ENCODE measurements around the gene TBX20. TPM values are rescaled to one million over a fixed set of nuclear protein-coding genes. Genes with fewer than 3 reads are reported as not detected.
"Not testable (repeated sequence)": the region's sequence is repeated elsewhere in the genome, so short reads cannot be mapped to it uniquely, and the experiment has no call there.

Gene TBX20
- total RNA-seq, 1 experiment from 2014 or later: not detected

DNA sequence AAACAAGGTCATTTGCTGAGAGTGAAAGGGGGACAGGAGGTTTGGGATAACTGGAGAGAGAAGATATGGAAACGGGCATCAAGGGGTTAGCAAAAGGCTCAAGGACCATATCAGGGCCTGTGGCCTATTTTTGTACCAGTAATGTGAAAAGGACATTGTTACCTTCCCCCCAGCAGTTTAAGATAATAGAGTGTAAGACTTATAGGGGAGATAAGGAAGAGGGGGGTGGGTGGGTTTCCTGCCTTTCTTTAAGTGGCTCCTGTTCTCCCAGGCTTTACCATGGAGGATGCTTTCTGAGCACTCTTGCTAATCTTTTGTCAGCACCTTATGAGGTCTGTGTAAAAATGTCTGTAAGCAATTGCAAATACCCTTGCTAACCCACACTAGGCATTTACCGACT lies 80.7 kb downstream of the TBX20 start:
- not testable (repeated sequence) for H3K4ac ChIP-seq (ENCODE audit: low read depth, low read length); H3K27ac ChIP-seq (ENCODE audit: insufficient read length, low read depth, low read length); H4K91ac ChIP-seq (ENCODE audit: insufficient read length, low read depth, low read length); H3K23me2 ChIP-seq (ENCODE audit: insufficient read length, low read depth, low read length, poor library complexity, severe bottlenecking); H3K79me1 ChIP-seq (ENCODE audit: insufficient read depth, low read depth, low read length, poor library complexity, severe bottlenecking); H3K27ac Mint-ChIP-seq; H3K9me3 ChIP-seq (ENCODE audit: control insufficient read depth, low read depth, low read length); H3K4me2 ChIP-seq (ENCODE audit: insufficient read depth, insufficient read length, low read length); H3K14ac ChIP-seq (ENCODE audit: insufficient read depth, low read length); H3K23ac ChIP-seq (ENCODE audit: insufficient read length, low read depth, low read length); H3K4me3 Mint-ChIP-seq; H3T11ph ChIP-seq (ENCODE audit: low read length); H3K79me2 ChIP-seq (ENCODE audit: insufficient read depth, low read length); H3K27me3 ChIP-seq (ENCODE audit: insufficient read depth, low read length); H3K9me3 Mint-ChIP-seq; DNase-seq; H3K56ac ChIP-seq (ENCODE audit: insufficient read length, low read depth, low read length); H2BK12ac ChIP-seq (ENCODE audit: insufficient read length, low read depth, low read length); H4K8ac ChIP-seq (replicated peaks; ENCODE audit: insufficient read length, low read depth, low read length); H3K9ac ChIP-seq (ENCODE audit: extremely low read depth, insufficient read length, low read length); H3K36me3 Mint-ChIP-seq (ENCODE audit: insufficient read depth in 1 of 3, low read depth in 3 of 3); H4K5ac ChIP-seq (ENCODE audit: insufficient read length, low read depth, low read length); H2BK5ac ChIP-seq (ENCODE audit: insufficient read length, low read length); H3K18ac ChIP-seq (ENCODE audit: insufficient read length, low read depth, low read length); H2BK20ac ChIP-seq (ENCODE audit: low read depth, low read length, poor library complexity, severe bottlenecking); H4K20me1 ChIP-seq (ENCODE audit: control insufficient read depth, insufficient read depth, insufficient read length); H3K4me1 Mint-ChIP-seq; H3K4me1 ChIP-seq (ENCODE audit: insufficient read depth, low read length); H2BK120ac ChIP-seq (ENCODE audit: low read depth, low read length, poor library complexity, severe bottlenecking); H2AFZ ChIP-seq (ENCODE audit: low read length); H2AK5ac ChIP-seq (ENCODE audit: insufficient read length, low read length); H3K27me3 Mint-ChIP-seq (ENCODE audit: low read depth); H2BK15ac ChIP-seq (ENCODE audit: low read depth, low read length)
- WGBS (ENCODE audit: extremely low coverage, insufficient read length, low lambda C conversion rate): no CpG with 5 or more reads among the region's 2 CpGs

- H3K9me3 Mint-ChIP-seq; H3K23me2 ChIP-seq (ENCODE audit: insufficient read length, low read depth, low read length, poor library complexity, severe bottlenecking); H4K91ac ChIP-seq (ENCODE audit: insufficient read length, low read depth, low read length); H2BK12ac ChIP-seq (ENCODE audit: insufficient read length, low read depth, low read length); H3K4me1 ChIP-seq (ENCODE audit: insufficient read depth, low read length); H3K18ac ChIP-seq (ENCODE audit: insufficient read length, low read depth, low read length); H4K5ac ChIP-seq (ENCODE audit: insufficient read length, low read depth, low read length); H3K4ac ChIP-seq (ENCODE audit: low read depth, low read length); H2BK15ac ChIP-seq (ENCODE audit: low read depth, low read length); H3K79me2 ChIP-seq (ENCODE audit: insufficient read depth, low read length); H3K4me1 Mint-ChIP-seq; H2AK5ac ChIP-seq (ENCODE audit: insufficient read length, low read length); H3K56ac ChIP-seq (ENCODE audit: insufficient read length, low read depth, low read length); H3K27me3 Mint-ChIP-seq (ENCODE audit: low read depth); H4K20me1 ChIP-seq (ENCODE audit: control insufficient read depth, insufficient read depth, insufficient read length); H2AFZ ChIP-seq (ENCODE audit: low read length); H3K9me3 ChIP-seq (ENCODE audit: control insufficient read depth, low read depth, low read length); H4K8ac ChIP-seq (replicated peaks; ENCODE audit: insufficient read length, low read depth, low read length); DNase-seq; H3K23ac ChIP-seq (ENCODE audit: insufficient read length, low read depth, low read length); H3K4me3 Mint-ChIP-seq; H3K4me2 ChIP-seq (ENCODE audit: insufficient read depth, insufficient read length, low read length); H3K79me1 ChIP-seq (ENCODE audit: insufficient read depth, low read depth, low read length, poor library complexity, severe bottlenecking); H3K36me3 Mint-ChIP-seq (ENCODE audit: insufficient read depth in 1 of 3, low read depth in 3 of 3); H3K27ac ChIP-seq (ENCODE audit: insufficient read length, low read depth, low read length); H3K27me3 ChIP-seq (ENCODE audit: insufficient read depth, low read length); H2BK20ac ChIP-seq (ENCODE audit: low read depth, low read length, poor library complexity, severe bottlenecking); H2BK120ac ChIP-seq (ENCODE audit: low read depth, low read length, poor library complexity, severe bottlenecking); H3K14ac ChIP-seq (ENCODE audit: insufficient read depth, low read length); H3K9ac ChIP-seq (ENCODE audit: extremely low read depth, insufficient read length, low read length); H3T11ph ChIP-seq (ENCODE audit: low read length); H2BK5ac ChIP-seq (ENCODE audit: insufficient read length, low read length); H3K27ac Mint-ChIP-seq: not testable (repeated sequence)
- WGBS (ENCODE audit: extremely low coverage, insufficient read length, low lambda C conversion rate): no CpG with 5 or more reads among the region's 4 CpGs
Measured at GRCh38 chr7:35172131-35172530, 81.8 kb downstream of the TBX20 start.

DNA sequence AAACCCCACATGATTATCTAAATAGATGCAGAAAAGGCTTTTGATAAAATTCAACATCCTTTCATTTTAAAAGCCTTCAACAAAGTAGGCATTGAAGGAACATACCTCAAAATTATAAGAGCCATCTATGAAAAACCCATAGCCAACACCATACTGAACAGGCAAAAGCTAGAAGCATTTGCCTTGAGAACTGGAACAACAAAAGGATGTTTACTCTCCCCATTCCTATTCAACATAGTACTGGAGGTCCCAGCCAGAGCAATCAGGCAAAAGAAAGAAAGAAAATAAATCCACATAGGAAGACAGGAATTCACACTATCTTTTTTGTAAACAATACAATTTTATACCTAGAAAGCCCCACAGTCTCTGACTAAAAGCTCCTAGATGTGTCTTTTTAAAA lies 86.2 kb downstream of the TBX20 start:
- not testable (repeated sequence) for H2BK5ac ChIP-seq (ENCODE audit: insufficient read length, low read length); H4K5ac ChIP-seq (ENCODE audit: insufficient read length, low read depth, low read length); H3K4me3 Mint-ChIP-seq; H2BK15ac ChIP-seq (ENCODE audit: low read depth, low read length); H4K20me1 ChIP-seq (ENCODE audit: control insufficient read depth, insufficient read depth, insufficient read length); H3K9me3 Mint-ChIP-seq; H2AFZ ChIP-seq (ENCODE audit: low read length); H3K79me2 ChIP-seq (ENCODE audit: insufficient read depth, low read length); H3K27me3 ChIP-seq (ENCODE audit: insufficient read depth, low read length); H3K23me2 ChIP-seq (ENCODE audit: insufficient read length, low read depth, low read length, poor library complexity, severe bottlenecking); DNase-seq; H3K4me1 ChIP-seq (ENCODE audit: insufficient read depth, low read length); H3K27ac ChIP-seq (ENCODE audit: insufficient read length, low read depth, low read length); H3K4ac ChIP-seq (ENCODE audit: low read depth, low read length); H2AK5ac ChIP-seq (ENCODE audit: insufficient read length, low read length); H3K79me1 ChIP-seq (ENCODE audit: insufficient read depth, low read depth, low read length, poor library complexity, severe bottlenecking); H3K4me2 ChIP-seq (ENCODE audit: insufficient read depth, insufficient read length, low read length); H3K9me3 ChIP-seq (ENCODE audit: control insufficient read depth, low read depth, low read length); H2BK12ac ChIP-seq (ENCODE audit: insufficient read length, low read depth, low read length); H3K18ac ChIP-seq (ENCODE audit: insufficient read length, low read depth, low read length); H3K56ac ChIP-seq (ENCODE audit: insufficient read length, low read depth, low read length); H2BK120ac ChIP-seq (ENCODE audit: low read depth, low read length, poor library complexity, severe bottlenecking); H3K9ac ChIP-seq (ENCODE audit: extremely low read depth, insufficient read length, low read length); H3K27ac Mint-ChIP-seq; H3K14ac ChIP-seq (ENCODE audit: insufficient read depth, low read length); H3K36me3 Mint-ChIP-seq (ENCODE audit: insufficient read depth in 1 of 3, low read depth in 3 of 3); H3K27me3 Mint-ChIP-seq (ENCODE audit: low read depth); H3K23ac ChIP-seq (ENCODE audit: insufficient read length, low read depth, low read length); H3K4me1 Mint-ChIP-seq; H4K8ac ChIP-seq (replicated peaks; ENCODE audit: insufficient read length, low read depth, low read length); H2BK20ac ChIP-seq (ENCODE audit: low read depth, low read length, poor library complexity, severe bottlenecking); H3T11ph ChIP-seq (ENCODE audit: low read length); H4K91ac ChIP-seq (ENCODE audit: insufficient read length, low read depth, low read length)
